Smooth muscle cell (in vitro differentiated cells): ENCODE measurements around the gene MANBA. TPM values are rescaled to one million over a fixed set of nuclear protein-coding genes. Genes with fewer than 3 reads are reported as not detected.

Source experiments
- DNase-seq: peaks from one replicate; lab custom pipeline; 2025; ENCODE audit not compliant: unreplicated experiment; lab: John Stamatoyannopoulos, UW
- H2AFZ ChIP-seq: fragments of 200-600 bp; sonication (generic); 2 replicates; pipeline ENCODE4 v1.6.0; 2016; ENCODE audit warnings: antibody characterized with exemption, low read depth, mild to moderate bottlenecking
- H3F3A ChIP-seq: fragments of 200-600 bp; sonication (generic); 2 replicates; pipeline ENCODE4 v1.6.0; 2017; ENCODE audit warnings: antibody characterized with exemption, low read depth
- H3K27ac ChIP-seq: fragments of 200-600 bp; sonication (generic); 2 replicates; pipeline ENCODE4 v1.5.1; 2016; ENCODE audit warnings: low read depth, mild to moderate bottlenecking
- H3K27me3 ChIP-seq: fragments of 200-600 bp; sonication (generic); 2 replicates; pipeline ENCODE4 v1.6.1; 2016; ENCODE audit warnings: low read depth, mild to moderate bottlenecking
- H3K36me3 ChIP-seq: fragments of 200-600 bp; sonication (generic); 2 replicates; pipeline ENCODE4 v1.5.1; 2016; ENCODE audit warnings: low read depth
- H3K4me1 ChIP-seq: fragments of 200-600 bp; sonication (generic); 2 replicates; pipeline ENCODE4 v1.5.1; 2016; ENCODE audit warnings: low read depth
- H3K4me2 ChIP-seq: fragments of 200-600 bp; sonication (generic); 2 replicates; pipeline ENCODE4 v1.6.0; 2016; ENCODE audit warnings: mild to moderate bottlenecking
- H3K4me3 ChIP-seq: fragments of 200-600 bp; sonication (generic); 2 replicates; pipeline ENCODE4 v1.5.1; 2016; ENCODE audit warnings: mild to moderate bottlenecking
- H3K79me2 ChIP-seq: fragments of 200-600 bp; sonication (generic); 2 replicates; pipeline ENCODE4 v1.6.0; 2016; ENCODE audit warnings: low read depth, mild to moderate bottlenecking
- H3K9ac ChIP-seq: fragments of 200-600 bp; sonication (generic); 2 replicates; pipeline ENCODE4 v1.6.0; 2016; ENCODE audit warnings: low read depth
- H3K9me3 ChIP-seq: fragments of 200-600 bp; sonication (generic); replicated peaks from 2 replicates; pipeline ENCODE4 v1.5.1; 2016; ENCODE audit warnings: low read depth
- H4K20me1 ChIP-seq: fragments of 200-600 bp; sonication (generic); 2 replicates; pipeline ENCODE4 v1.6.0; 2016; ENCODE audit warnings: low read depth
- WGBS: methylation state at CpG from one replicate; pipeline ENCODE4 v1.1.7; 2016; ENCODE audit warnings: low lambda C conversion rate; 5-methylcytosine and 5-hydroxymethylcytosine counted together
- polyA plus RNA-seq: library from polyadenylated mRNA; unstranded; fragments of >200 nt; fragmentation: Nextera tagmentation; extraction: Ambion mirVana; gene quantifications from 2 replicates; pipeline ENCODE4 v1.2.1, GENCODE V29; 2016
- total RNA-seq: library from RNA; depleted of rRNA; stranded (reverse); fragments of >200 nt; gene quantifications from 2 replicates; pipeline ENCODE4 v1.2.3, GENCODE V29; 2014
- TF ChIP-seq, protein P1 (sequence below): fragments of 200-600 bp; sonication (generic); IDR thresholded peaks from 2 replicates; pipeline ENCODE4 v1.5.1; 2017; ENCODE audit warnings: borderline replicate concordance, mild to moderate bottlenecking, antibody characterized with exemption; ENCODE audit not compliant: insufficient read depth, poor library complexity, severe bottlenecking

MANBA gene
- total and polyA plus RNA-seq, 2 experiments from 2014 or later = 58.1 to 99.9 TPM

- DNase-seq = no peak
- Histone ChIP-seq H4K20me1 (no peaks in the 10 kb centered on the region), H3K36me3 (no peaks in the 10 kb centered on the region), H3K9me3 (no peaks in the 10 kb centered on the region), H3K4me2 (no peak overlapping the region), H3K4me1 (no peaks in the 10 kb centered on the region), H2AFZ (no peak overlapping the region), H3F3A (no peaks in the 10 kb centered on the region), H3K27me3 (no peaks in the 10 kb centered on the region), H3K27ac (no peak overlapping the region), H3K4me3 (no peak overlapping the region), H3K9ac (no peak overlapping the region), H3K79me2 (no peaks in the 10 kb centered on the region)
- TF ChIP-seq, protein P1, sequence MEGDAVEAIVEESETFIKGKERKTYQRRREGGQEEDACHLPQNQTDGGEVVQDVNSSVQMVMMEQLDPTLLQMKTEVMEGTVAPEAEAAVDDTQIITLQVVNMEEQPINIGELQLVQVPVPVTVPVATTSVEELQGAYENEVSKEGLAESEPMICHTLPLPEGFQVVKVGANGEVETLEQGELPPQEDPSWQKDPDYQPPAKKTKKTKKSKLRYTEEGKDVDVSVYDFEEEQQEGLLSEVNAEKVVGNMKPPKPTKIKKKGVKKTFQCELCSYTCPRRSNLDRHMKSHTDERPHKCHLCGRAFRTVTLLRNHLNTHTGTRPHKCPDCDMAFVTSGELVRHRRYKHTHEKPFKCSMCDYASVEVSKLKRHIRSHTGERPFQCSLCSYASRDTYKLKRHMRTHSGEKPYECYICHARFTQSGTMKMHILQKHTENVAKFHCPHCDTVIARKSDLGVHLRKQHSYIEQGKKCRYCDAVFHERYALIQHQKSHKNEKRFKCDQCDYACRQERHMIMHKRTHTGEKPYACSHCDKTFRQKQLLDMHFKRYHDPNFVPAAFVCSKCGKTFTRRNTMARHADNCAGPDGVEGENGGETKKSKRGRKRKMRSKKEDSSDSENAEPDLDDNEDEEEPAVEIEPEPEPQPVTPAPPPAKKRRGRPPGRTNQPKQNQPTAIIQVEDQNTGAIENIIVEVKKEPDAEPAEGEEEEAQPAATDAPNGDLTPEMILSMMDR = no peak
- WGBS = 99% methylated on average over 3 of the region's 3 CpGs
Observed at GRCh38 chr4:102696758-102697157, 64.0 kb downstream of the MANBA start.

DNA sequence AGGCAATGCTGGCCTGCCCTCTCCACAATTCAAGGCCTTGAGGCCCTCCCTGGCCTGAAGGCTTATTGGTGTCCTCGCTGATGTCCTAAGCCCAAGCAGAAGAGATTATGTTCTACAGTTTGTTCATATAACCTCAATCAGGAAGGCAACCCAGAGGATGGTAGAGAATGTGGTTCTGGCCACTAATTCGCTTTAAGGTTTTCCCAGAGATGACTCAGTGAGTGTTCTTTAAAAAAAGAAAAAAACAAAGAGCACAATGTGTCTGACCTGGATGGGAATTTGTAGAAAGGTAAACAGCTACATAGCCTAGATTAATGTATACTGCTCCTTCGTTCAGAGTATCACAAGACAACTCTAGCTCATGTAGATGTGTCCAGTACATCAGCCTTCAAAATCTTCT, 66.0 kb downstream of the MANBA start:
- H3K27ac ChIP-seq = peak overlapping the region; percentile 53
- 50% methylated on average over 3 of the region's 3 CpGs for WGBS
- no peak for DNase-seq

DNA sequence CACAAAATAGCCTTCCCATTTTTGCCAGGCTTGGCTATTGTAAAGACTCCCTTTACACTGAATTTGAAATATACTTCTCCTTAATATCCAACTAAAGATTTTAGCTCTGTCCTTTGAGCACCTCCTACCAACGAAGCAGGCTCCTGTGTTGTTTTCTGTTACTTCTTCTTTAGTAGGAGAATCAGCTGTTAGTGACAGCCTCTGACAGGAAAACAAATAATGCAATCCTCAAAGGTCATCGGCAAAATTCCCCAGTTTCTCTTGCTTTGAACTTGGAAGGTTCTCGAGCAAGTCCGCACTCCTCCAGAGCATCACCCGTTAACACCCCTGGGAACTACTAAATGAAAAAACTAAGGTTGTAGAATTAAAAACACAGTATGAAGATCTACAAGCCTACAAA, 66.9 kb downstream of the MANBA start:
- TF ChIP-seq, protein P1 = no peak
- Histone ChIP-seq H3K27ac (peak overlapping the region; percentile 53), H3F3A (no peaks in the 10 kb centered on the region), H4K20me1 (no peaks in the 10 kb centered on the region), H3K36me3 (no peaks in the 10 kb centered on the region), H3K4me2 (no peak overlapping the region), H3K4me3 (no peak overlapping the region), H3K27me3 (no peaks in the 10 kb centered on the region), H3K9ac (no peak overlapping the region), H3K9me3 (no peaks in the 10 kb centered on the region), H2AFZ (no peak overlapping the region), H3K4me1 (no peaks in the 10 kb centered on the region), H3K79me2 (no peaks in the 10 kb centered on the region)
- no peak for DNase-seq
- WGBS = 95% methylated on average over 5 of the region's 5 CpGs

More for the DNA sequence above, 66.0 kb downstream of the MANBA start:
- H3F3A ChIP-seq = no peaks in the 10 kb centered on the region
- H3K9me3 ChIP-seq = no peaks in the 10 kb centered on the region
- H2AFZ ChIP-seq = no peak overlapping the region
- TF ChIP-seq, protein P1 = no peak
- H3K4me1 ChIP-seq = no peaks in the 10 kb centered on the region
- no peak overlapping the region for H3K4me3 ChIP-seq
- no peaks in the 10 kb centered on the region for H3K27me3 ChIP-seq
- no peak overlapping the region for H3K4me2 ChIP-seq
- no peaks in the 10 kb centered on the region for H3K79me2 ChIP-seq
- no peaks in the 10 kb centered on the region for H4K20me1 ChIP-seq
- H3K36me3 ChIP-seq = no peaks in the 10 kb centered on the region
- no peak overlapping the region for H3K9ac ChIP-seq

DNA sequence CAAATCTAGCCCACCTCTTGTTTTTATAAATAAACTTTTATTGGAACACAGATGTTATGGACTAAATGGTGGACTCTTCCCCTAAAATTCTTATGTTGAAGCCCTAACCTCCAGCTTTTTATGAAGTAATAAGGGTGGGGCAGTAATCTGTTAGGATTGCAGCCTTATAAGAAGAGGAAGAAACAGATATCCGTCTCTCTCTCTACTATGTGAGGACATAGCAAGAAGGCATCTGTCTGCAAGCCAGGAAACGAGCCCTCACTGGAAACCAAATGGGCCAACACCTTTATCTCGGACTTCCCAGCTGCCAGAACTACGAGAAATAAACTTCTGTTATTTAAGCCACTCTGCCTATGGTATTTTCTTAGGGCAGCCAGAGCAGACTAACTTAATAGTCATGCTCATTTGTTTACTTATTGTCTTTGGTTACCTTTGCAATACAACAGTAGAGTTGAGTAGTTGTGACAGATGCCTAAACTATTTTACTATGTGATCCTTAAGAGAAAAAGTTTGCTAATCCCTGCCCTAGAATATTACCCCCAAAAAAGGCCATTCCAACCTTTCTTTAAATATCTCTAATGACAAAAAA, 67.4 kb downstream of the MANBA start:
- no peaks in the 10 kb centered on the region for H4K20me1 ChIP-seq
- H3K27ac ChIP-seq = peak overlapping the region; percentile 53
- no peaks in the 10 kb centered on the region for H3K27me3 ChIP-seq
- TF ChIP-seq, protein P1 = no peak
- peak overlapping the region; percentile 10 for H3K9ac ChIP-seq
- no peaks in the 10 kb centered on the region for H3K4me1 ChIP-seq
- H3K4me2 ChIP-seq = no peak overlapping the region
- H2AFZ ChIP-seq = no peak overlapping the region
- no peaks in the 10 kb centered on the region for H3F3A ChIP-seq
- no peaks in the 10 kb centered on the region for H3K36me3 ChIP-seq
- H3K9me3 ChIP-seq = no peaks in the 10 kb centered on the region
- DNase-seq = no peak
- 79% methylated on average over 4 of the region's 4 CpGs for WGBS
- H3K4me3 ChIP-seq = no peak overlapping the region
- H3K79me2 ChIP-seq = no peaks in the 10 kb centered on the region
